C4-2B (cell line): ENCODE measurements around the gene SLC8A1.

Experiments
- ZFX ChIP-seq: fragments of 450-650 bp; IDR thresholded peaks from 2 replicates; pipeline ENCODE4 v1.6.1; 2017
- TF ChIP-seq, protein P1 (sequence below): fragments of 450-650 bp; conservative IDR thresholded peaks from 2 replicates; pipeline ENCODE4 v1.5.1; 2017; ENCODE audit warnings: mild to moderate bottlenecking

DNA sequence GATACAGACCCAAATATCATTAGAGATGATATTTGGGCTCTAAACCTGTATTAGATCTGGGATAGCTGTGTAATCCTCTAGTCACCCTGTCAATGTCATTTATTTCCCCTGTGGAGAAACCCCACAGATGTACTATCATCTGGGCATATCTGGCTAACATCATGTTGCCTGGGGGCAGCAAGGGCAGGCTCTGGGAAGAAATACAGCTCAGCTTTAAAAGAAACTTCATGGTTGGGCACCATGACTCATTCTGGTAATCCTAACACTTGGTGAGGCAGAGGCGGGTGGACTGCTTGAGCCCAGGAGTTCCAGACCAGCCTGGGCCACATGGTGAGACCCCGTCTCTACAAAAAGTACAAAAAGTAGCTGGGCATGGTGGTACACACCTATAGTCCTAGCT, 282.5 kb downstream of the SLC8A1 start:
- TF ChIP-seq, protein P1, sequence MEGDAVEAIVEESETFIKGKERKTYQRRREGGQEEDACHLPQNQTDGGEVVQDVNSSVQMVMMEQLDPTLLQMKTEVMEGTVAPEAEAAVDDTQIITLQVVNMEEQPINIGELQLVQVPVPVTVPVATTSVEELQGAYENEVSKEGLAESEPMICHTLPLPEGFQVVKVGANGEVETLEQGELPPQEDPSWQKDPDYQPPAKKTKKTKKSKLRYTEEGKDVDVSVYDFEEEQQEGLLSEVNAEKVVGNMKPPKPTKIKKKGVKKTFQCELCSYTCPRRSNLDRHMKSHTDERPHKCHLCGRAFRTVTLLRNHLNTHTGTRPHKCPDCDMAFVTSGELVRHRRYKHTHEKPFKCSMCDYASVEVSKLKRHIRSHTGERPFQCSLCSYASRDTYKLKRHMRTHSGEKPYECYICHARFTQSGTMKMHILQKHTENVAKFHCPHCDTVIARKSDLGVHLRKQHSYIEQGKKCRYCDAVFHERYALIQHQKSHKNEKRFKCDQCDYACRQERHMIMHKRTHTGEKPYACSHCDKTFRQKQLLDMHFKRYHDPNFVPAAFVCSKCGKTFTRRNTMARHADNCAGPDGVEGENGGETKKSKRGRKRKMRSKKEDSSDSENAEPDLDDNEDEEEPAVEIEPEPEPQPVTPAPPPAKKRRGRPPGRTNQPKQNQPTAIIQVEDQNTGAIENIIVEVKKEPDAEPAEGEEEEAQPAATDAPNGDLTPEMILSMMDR, result no peak
- TF ChIP-seq ZFX, result no peak
